GM19452 (cell line): Measurements from ENCODE around the gene S100A5.
"Not testable (repeated sequence)": the region's sequence is repeated elsewhere in the genome, so short reads cannot be mapped to it uniquely, and the experiment has no call there.

Experiments
- ATAC-seq: cut with Tn5 transposase; IDR thresholded peaks from one replicate; pipeline ENCODE4 v1.9.1; 2021; ENCODE audit not compliant: unreplicated experiment

The S100A5 gene

DNA sequence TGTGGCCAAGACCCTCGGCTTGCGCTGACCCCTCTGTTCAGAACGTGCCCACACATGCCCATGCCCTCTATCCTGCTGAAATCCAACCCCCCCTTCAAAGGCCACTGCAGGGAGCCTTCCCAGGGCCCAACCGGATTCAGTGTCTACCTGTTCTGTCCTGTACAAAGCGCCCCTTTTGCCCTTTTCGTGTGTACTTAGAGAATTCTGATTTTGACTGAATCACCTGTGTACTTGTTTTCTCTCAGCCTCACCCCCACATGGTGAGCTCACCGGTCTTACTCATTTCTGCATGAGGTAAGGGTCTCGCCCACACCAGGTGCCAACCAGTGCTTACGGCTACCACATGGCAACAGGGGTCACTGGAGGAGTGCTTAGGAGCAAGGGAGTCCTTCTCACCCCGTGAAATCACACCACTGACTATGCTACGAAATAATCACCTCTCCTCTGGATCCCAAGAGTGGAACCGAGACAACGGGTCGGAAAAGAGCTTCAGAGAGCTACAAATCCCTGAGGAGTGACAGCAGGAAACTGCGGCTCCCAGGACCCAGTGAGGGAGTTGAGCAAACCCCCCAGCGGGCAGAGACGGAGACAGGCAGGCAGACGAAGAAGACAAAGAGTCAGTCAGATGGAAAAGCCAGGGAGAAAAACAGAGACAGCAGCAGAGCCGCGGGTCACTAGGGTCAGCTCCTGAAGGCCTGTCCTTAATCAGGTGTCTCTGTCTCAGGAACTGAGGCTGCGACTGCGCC lies 27.1 kb upstream of the S100A5 start:
- no peak for ATAC-seq

GRCh38 chr1:153566414-153567371 lies 26.0 kb upstream of the S100A5 start:
- ATAC-seq, result no peak

- peak; percentile 41 for ATAC-seq
Observed at GRCh38 chr1:153565529-153566374, 25.0 kb upstream of the S100A5 start, which contains the start of gene S100A2. Gene S100A2 (minus strand): TSS chr1:153565844. CDS start chr1:153563877, 1,967 bp downstream.

GRCh38 chr1:153563991-153564390 lies 23.3 kb upstream of the S100A5 start:
- ATAC-seq, result no peak

- ATAC-seq, result no peak
Observed at GRCh38 chr1:153563483-153563901, 22.8 kb upstream of the S100A5 start.

DNA sequence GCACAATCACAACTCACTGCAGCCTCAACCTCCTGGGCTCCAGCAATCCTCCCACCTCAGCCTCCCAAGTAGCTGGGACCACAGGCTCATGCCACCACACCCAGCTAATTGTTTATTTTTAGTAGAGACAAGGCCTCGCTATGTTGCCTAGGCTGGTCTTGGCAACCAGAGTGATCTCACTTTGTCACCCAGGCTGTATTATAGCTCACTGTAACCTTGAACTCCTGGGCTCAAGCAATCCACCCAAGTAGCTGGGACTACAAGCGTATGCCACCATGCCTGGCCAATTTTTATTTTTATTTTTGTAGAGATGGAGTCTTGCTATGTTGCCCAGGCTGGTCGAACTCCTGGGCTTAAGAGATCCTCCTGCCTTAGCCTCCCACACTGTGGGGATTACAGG lies 21.3 kb upstream of the S100A5 start:
- ATAC-seq, result not testable (repeated sequence)

- ATAC-seq, result no peak
Observed at GRCh38 chr1:153561466-153561985, 20.8 kb upstream of the S100A5 start.

GRCh38 chr1:153560771-153561465 lies 20.2 kb upstream of the S100A5 start:
- ATAC-seq, result no peak

DNA sequence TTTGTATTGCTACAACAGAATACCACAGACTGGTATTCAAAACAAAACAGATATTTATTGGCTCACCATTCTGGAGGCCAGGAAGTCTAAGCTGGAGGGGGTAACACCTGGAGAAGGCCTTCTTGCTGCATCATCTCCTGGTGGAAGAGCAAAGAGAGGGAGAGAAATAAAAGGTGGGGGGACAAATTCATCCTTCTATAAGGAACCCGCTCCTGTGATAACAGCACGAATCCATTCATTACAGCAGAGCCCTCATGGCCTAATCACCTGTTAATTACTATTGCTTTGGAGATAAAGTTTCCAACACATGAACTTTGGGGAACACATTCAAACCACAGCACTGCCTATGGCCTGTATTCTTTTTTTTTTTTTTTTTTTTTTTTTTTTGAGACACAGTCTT lies 19.5 kb upstream of the S100A5 start:
- no peak for ATAC-seq

DNA sequence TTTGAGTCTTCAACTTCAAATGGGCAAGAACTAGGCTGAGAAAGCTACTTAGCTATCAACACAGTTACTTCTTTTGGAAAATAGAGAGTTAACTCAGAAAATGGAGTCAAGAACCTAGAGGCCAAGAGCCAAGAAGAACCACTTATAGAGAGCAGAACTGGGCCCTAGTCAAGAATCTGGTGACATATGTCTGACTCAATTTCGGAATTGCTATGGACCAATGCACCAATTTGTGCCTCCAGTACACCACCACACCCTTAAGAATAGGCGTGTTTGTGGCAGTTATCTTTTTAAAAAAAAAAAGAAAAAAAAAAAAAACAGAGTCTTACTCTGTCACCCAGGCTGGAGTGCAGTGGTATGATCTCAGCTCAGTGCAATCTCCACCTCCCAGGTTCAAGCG lies 17.1 kb upstream of the S100A5 start:
- no peak for ATAC-seq

DNA sequence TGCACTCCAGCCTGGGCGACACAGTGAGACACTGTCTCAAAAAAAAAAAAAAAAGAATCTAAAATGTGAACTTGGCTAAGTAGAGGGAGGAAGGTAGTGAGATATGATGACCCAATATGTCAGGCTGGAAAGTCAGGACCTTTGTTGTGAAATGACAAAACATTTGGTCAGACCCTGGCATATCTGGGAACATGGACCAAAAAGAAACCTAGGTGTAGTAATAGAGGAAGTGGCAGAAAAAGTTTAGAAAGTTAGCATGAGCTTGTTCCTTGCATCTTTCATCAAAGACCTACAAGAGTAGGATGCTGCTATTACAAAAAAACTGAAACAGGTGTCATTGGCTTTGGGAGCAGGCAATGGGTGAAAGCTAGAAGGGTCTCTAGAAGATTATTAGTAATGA lies 15.6 kb upstream of the S100A5 start:
- no peak for ATAC-seq

- no peak for ATAC-seq
Observed at GRCh38 chr1:153553830-153554541, 13.3 kb upstream of the S100A5 start.

DNA sequence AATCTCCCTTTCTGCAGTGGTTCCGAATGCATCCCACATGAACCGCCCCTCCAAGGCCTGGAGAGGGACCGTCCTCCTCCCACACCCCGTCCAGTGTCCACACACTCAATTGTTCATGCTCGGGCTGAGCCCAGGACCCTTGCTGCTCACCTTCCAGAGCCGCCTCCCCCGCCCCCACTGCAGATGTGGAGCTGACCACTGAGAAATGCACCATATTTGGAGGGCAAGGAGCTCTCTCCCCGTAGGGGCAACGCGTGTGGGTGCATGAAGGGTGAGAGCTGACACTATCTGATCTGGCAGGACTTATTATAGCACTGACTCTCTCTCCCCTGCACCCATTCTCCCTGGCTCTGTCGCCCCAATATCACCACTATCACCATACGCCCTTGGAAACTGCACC lies 12.4 kb upstream of the S100A5 start:
- ATAC-seq, result no peak

- ATAC-seq, result no peak
Observed at GRCh38 chr1:153552335-153552734, 11.6 kb upstream of the S100A5 start.

- no peak for ATAC-seq
Observed at GRCh38 chr1:153550827-153551500, 10.2 kb upstream of the S100A5 start.

- ATAC-seq, result no peak
Observed at GRCh38 chr1:153550398-153550758, 9.6 kb upstream of the S100A5 start.

- ATAC-seq, result no peak
Observed at GRCh38 chr1:153549741-153550397, 9.1 kb upstream of the S100A5 start.
